Gastrocnemius medialis (tissue), 4 donors: ENCODE results near the gene CIDEA.

ENCODE experiments used
- CTCF ChIP-seq, 5 experiments: fragments of 450-650 bp in 3 of 5; fragments of 200-600 bp in 2 of 5; sonication (generic) in 2 of 5; IDR thresholded peaks in 4 of 5; conservative IDR thresholded peaks in 1 of 5; 1 replicate in 4 of 5; 2 replicates in 1 of 5; pipeline ENCODE4 v1.5.1; 2016 to 2019; ENCODE audit warnings: antibody characterized with exemption in 5 of 5, mild to moderate bottlenecking in 3 of 5, moderate library complexity in 3 of 5
- POLR2A ChIP-seq, 2 donors: fragments of 450-650 bp; IDR thresholded peaks; one replicate each; pipeline ENCODE4 v1.6.1; 2017; ENCODE audit warnings: antibody characterized with exemption in 2 of 2, mild to moderate bottlenecking in 2 of 2, moderate library complexity in 2 of 2

GRCh38 chr18:12247946-12248345 lies 6.2 kb upstream of the CIDEA start:
- TF ChIP-seq CTCF (IDR thresholded peaks at IDR 0.05 in 4 of 5, conservative IDR thresholded peaks at IDR 0.05 in 1 of 5): no peak
- no peak for TF ChIP-seq POLR2A (IDR thresholded peaks at IDR 0.05)
